ENCODE results near the gene F13B. TPM values are rescaled to one million over a fixed set of nuclear protein-coding genes. Genes with fewer than 3 reads are reported as not detected.

Gene F13B
- total RNA-seq, result not detected in 2 replicates

GRCh38 chr1:197066719-197067456, at the start of gene F13B:
TSS of gene F13B (minus strand) at chr1:197067260. CDS start at chr1:197067223, 37 bp downstream.

Other genes with a start within 250 kb of the F13B start
- gene CFHR1, start 247.5 kb downstream of the F13B start, total RNA-seq, result not detected in 2 replicates
- gene CFHR4, start 179.2 kb downstream of the F13B start, total RNA-seq, result not detected in 2 replicates
- not detected in 2 replicates for gene CFHR2, start 123.5 kb downstream of the F13B start, total RNA-seq
- not detected in 2 replicates for gene CFHR5, start 89.7 kb downstream of the F13B start, total RNA-seq
- 39.3 and 62.4 TPM in 2 replicates for gene ASPM, start 79.4 kb upstream of the F13B start, total RNA-seq
- 11.8 and 14.7 TPM in 2 replicates for gene ZBTB41, start 134.0 kb upstream of the F13B start, total RNA-seq
- gene CRB1, start 201.0 kb upstream of the F13B start, total RNA-seq, result under 0.01 and 0.20 TPM in 2 replicates

All from subcutaneous preadipocyte (primary cell).